GM12864 (cell line): Measurements from ENCODE around the gene WNT7B.

Experiments
- DNase-seq: peaks from one replicate; pipeline ENCODE4 v3.0.0-alpha.2; 2011; ENCODE audit warnings: low read depth
- H3K4me3 ChIP-seq: 2 replicates; pipeline ENCODE4 v1.5.1; 2011; ENCODE audit warnings: mild to moderate bottlenecking, low read depth, low read length, control low read depth
- TF ChIP-seq, protein P1 (sequence below): IDR thresholded peaks from 2 replicates; pipeline ENCODE4 v1.5.1; 2011; ENCODE audit warnings: low read depth, mild to moderate bottlenecking, moderate library complexity, low read length, control low read depth, inconsistent platforms; ENCODE audit errors: missing control alignments

The WNT7B gene

DNA sequence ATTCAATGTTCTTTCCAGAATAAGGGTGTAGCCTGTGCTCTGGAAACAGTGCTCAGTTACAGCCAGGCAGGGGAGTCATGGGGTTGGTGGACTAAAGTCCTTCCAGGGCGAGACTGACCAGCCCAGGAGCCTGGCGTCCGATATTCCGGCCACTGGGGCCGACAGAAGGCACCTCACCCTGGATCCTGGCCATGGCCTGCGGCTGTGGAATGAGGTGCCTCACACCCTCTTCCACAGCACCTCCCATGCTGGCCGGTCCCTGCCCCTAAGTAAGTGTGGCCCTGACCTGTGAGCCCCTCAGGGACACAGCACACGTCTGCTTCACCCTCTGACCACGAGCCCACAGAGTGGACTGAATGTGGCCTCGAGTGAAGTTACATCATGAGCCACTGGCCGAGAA lies 50.5 kb downstream of the WNT7B start:
- no peak overlapping the region for H3K4me3 ChIP-seq
- DNase-seq, result no peak

DNA sequence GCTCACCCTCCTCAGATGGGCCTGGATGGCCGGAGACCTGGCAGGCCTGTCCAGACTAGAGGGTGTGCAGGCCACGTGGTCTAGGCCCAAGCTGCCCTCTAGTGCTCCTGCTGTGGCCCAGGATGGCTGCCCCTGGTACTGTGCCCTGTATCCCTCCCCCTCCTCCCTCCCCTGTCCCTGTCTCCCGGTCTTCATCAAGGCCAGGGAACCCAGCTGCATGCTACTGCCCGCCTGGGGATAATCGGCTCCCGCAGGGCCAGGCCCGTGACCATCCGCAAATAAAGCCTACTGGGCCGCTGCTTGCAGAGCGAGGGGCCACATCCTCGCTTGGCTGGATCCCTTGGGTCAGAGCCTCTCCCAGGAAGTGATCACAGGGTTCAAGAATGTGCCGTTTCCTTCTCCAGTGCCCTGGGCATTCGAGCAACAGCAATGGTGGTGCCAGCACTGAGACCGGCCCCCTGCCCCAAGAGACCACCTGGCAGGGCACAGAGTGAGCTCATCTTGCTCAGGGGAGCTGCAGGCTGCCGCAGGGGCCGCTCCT lies 51.1 kb downstream of the WNT7B start:
- no peak for DNase-seq
- H3K4me3 ChIP-seq, result no peak overlapping the region
- TF ChIP-seq, protein P1, sequence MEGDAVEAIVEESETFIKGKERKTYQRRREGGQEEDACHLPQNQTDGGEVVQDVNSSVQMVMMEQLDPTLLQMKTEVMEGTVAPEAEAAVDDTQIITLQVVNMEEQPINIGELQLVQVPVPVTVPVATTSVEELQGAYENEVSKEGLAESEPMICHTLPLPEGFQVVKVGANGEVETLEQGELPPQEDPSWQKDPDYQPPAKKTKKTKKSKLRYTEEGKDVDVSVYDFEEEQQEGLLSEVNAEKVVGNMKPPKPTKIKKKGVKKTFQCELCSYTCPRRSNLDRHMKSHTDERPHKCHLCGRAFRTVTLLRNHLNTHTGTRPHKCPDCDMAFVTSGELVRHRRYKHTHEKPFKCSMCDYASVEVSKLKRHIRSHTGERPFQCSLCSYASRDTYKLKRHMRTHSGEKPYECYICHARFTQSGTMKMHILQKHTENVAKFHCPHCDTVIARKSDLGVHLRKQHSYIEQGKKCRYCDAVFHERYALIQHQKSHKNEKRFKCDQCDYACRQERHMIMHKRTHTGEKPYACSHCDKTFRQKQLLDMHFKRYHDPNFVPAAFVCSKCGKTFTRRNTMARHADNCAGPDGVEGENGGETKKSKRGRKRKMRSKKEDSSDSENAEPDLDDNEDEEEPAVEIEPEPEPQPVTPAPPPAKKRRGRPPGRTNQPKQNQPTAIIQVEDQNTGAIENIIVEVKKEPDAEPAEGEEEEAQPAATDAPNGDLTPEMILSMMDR, result no peak

More for the DNA sequence above, 50.5 kb downstream of the WNT7B start:
- TF ChIP-seq, protein P1, result no peak

DNA sequence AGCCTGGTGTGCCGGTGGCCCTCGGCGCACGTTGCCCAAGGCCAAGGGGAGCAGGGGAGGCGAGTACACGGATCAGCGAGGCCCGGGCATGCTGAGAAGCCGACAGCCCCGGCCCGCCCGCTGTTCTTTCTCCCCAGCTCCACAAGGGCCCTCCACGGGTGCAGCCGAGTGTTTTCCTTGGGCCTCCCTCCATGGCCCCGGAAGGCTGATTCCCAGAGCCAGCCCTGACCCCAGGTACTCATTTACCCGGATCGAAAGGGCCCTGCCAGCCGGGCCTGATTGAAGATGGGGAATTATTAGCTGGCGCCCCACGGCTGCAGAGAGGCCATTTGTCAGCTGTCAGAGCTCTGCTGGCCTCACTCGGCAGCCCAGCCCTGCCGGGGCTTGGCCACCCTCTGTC lies 53.1 kb downstream of the WNT7B start:
- no peak for DNase-seq
- TF ChIP-seq, protein P1, result no peak
- H3K4me3 ChIP-seq, result no peak overlapping the region

DNA sequence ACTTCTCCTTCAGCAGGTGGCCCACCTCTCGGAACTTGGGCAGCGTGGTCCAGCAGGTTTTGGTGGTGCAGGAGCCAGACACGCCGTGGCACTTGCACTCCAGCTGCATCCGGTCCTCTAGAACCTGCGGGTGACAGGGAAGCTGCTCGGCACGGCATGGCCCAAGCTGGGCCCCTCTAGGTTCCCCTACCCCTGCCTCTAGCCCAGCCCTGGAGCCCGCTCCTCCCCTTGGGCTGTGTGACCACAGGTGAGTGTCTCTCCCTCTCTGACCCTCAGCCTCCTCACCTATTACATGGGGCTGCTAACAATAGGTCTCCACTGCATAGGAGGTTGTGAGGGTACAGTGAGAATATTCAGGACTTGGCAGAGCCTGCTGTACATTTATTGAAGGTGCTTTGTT lies 53.8 kb downstream of the WNT7B start:
- TF ChIP-seq, protein P1, result no peak
- H3K4me3 ChIP-seq, result no peak overlapping the region
- no peak for DNase-seq

DNA sequence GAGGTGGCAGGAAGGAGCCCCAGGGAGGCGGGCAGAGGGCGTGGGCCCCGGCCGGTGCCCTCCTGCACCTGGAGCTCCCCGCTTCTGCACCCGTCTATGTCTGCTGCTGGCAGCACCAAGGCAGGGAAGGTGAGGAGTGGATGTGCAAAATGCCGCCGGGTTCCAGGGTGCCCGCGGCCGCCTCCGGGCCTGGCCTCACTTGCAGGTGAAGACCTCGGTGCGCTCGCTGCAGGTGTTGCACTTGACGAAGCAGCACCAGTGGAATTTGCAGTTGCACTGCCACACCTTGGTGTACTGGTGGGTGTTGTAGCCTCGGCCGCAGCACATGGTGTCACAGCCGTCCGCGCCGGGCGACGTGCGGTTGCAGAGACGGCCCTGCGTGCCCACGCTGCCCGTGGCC lies 54.3 kb downstream of the WNT7B start:
- H3K4me3 ChIP-seq, result no peak overlapping the region
- TF ChIP-seq, protein P1, result no peak
- no peak for DNase-seq

DNA sequence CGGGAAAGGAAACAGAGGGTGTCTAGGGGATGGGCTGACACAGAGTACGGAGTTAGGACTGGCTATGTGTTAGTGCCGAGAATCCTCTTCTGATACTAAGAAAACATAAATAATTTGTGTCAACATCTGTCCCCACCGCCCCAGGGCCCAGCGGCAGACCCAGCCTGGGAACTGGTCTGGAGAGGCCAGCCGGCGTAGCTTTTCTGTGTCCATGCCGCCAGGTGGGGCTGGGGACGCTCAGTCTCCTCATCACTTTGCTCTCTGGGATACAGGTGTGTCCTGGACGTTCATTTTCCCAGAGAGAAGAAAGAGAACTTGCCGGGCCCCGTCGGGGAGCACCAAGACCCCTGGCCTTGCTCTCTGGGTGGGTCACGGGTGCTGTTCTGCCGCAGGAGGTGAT lies 54.7 kb downstream of the WNT7B start:
- TF ChIP-seq, protein P1, result no peak
- DNase-seq, result no peak
- H3K4me3 ChIP-seq, result no peak overlapping the region

DNA sequence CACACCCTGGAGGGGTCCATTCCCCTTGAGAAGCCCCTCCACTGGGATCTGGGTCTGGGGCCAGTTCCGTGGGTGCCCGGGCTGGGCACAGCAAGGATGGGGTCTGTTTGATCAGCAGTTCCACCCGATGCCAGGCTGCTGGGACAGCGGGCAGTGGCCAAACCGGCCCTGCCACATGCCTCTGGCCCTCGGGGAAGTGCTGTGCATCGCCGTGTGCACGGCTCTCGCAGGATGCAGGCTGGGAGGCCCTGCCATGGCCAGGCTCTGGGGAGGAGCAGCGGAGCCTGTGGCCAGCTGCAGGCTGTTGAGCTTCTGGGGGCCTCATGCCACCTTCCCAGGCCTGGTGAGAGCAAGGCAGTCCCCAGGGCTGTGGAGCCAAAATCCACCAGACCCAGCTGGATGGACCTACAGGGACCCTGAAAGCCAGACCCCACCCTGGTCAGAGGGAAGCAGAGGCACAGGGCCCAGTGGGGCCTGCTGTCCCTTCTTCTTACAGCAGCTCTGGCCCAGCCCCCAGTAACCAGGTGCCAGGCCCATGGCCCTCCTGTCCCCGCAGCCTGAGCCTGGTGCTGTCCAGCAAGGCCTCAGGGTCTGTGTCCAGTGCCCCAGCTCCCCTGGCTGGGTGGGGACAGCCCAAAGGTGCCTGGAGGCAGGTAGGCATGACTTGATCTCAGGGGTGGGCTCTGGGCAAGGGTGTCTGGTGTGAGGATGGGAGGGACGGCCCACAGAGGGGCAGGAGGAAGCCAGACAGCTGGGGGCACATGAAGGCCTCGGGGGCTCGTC lies 57.3 kb downstream of the WNT7B start:
- no peak overlapping the region for H3K4me3 ChIP-seq
- no peak for DNase-seq
- TF ChIP-seq, protein P1, result no peak
